HFF-Myc (cell line): Measurements from ENCODE around the gene DLGAP1.
A peak's percentile ranks its signal among the peaks of the same experiment; 100 is the strongest.

Experiments used
- DNase-seq: peaks from one replicate; pipeline ENCODE4 v3.0.0-alpha.2; 2011; ENCODE audit warnings: low read depth; ENCODE audit errors: extremely low read depth
- H3K4me3 ChIP-seq: replicated peaks from 2 replicates; pipeline ENCODE4 v1.5.1; 2011; ENCODE audit warnings: low read depth, mild to moderate bottlenecking, control low read depth, low read length
- TF ChIP-seq, protein P1 (sequence below): IDR thresholded peaks from 2 replicates; pipeline ENCODE4 v1.5.1; 2012; ENCODE audit warnings: mild to moderate bottlenecking, low read depth, low read length, control low read depth; ENCODE audit errors: missing control alignments

The DLGAP1 gene

DNA sequence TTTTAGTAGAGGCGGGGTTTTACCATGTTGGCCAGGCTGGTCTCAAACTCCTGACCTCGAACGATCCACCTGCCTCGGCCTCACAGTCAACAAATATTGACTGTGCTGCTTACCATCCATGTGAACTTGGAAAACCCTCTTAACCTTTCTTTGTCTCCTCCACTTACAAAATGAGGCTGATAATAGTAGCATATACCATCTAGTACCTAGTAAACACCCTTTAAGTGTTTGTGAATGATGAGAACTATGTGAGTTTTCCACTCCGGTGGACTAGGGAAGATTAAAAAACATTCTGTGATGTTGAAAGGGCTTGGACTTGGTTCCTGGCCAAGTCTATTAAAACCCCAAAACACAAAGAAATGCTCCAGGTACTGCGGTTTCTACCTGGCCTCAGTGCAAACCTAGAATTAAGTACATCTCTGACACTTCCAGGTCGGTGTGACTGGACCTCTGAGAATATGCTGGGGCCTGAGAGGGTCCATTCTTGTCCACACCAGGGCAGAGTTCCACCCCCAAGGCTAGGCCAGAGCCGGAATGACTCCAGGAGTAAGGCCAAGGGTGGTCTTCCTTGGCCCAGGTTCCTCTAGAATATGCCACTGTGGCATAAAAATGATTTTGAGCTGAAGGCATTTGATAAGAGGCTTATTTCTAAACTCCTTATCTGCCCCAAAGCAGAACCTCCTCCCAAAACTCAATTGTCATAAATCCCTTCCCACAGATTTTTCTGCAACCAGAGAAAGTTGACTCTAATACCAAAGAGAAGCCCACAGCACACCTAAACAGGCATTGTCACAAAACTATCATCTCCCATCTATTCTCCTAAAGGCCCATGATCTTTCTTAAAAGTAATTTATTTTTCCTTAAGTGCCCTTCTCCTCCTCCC, 787.6 kb downstream of the DLGAP1 start:
- no peak for DNase-seq
- TF ChIP-seq, protein P1, sequence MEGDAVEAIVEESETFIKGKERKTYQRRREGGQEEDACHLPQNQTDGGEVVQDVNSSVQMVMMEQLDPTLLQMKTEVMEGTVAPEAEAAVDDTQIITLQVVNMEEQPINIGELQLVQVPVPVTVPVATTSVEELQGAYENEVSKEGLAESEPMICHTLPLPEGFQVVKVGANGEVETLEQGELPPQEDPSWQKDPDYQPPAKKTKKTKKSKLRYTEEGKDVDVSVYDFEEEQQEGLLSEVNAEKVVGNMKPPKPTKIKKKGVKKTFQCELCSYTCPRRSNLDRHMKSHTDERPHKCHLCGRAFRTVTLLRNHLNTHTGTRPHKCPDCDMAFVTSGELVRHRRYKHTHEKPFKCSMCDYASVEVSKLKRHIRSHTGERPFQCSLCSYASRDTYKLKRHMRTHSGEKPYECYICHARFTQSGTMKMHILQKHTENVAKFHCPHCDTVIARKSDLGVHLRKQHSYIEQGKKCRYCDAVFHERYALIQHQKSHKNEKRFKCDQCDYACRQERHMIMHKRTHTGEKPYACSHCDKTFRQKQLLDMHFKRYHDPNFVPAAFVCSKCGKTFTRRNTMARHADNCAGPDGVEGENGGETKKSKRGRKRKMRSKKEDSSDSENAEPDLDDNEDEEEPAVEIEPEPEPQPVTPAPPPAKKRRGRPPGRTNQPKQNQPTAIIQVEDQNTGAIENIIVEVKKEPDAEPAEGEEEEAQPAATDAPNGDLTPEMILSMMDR = no peak
- no peak overlapping the region for H3K4me3 ChIP-seq

DNA sequence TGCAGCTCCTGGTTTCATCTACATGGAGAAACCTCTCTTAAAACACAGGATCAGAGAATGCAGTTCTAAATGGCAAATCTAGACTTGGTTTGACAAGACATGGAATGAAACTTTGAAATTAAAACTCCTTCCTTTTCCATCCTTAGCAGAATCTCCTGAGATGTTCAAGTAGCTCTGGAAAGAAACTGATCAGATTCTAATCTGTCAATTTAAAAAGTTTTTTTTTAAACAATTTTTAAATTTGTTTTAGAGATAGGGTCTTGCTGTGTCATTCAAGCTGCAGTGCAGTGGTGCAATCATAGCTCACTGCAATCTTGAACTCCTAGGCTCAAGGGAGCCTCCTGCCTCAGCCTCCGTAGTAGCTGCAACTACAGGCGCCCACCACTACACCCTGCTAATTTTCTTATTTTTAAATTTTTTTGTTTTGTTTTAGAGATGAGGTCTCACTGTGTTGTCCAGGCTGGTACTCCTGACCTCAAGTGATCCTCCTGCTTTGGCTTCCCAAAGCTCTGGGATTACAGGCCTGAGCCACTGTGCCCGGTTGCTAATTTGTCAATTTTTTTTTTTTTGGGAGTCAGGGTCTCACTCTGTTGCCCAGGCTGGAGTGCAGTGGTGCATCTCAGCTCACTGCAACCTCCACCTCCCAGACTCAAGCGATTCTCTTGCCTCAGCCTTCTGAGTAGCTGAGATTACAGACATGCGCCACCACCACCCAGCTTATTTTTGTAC, 788.4 kb downstream of the DLGAP1 start:
- no peak for DNase-seq
- TF ChIP-seq, protein P1 = no peak
- H3K4me3 ChIP-seq = no peak overlapping the region

DNA sequence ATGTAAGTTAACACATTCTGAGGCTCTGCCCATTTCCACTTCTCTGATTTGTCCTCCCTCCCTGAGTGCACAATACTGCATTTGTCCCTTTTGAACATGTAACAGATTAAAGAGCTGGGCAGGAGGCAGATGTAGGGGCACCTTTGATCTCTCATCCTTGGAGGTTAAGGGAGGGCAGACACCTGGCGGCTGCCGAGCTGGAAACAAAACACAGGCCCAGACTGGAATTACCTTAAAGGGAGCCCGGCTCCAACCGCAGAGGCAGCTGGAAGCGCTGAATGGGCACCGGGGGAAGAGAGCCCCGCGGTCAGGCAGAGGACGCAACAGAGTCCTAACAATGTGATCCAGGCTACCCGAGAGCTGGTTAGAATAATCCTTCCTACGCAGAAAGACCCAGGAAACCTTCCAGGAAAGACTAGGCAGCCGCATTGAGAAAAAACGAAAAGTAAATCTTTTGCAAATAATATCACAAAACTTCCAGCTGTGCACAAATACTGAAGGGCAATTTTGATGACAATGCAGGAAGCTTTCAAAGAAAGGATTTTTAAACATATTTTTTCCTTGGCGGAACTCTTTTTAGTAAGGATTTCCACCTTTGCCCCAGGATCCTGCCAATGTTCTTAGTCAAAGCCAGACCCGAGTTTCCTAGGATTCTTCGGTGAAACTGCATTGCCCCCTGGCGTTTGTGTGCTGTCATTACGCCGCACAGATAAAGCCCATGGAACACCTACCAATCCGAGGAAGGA, 789.2 kb downstream of the DLGAP1 start:
- TF ChIP-seq, protein P1 = peak; percentile 94
- H3K4me3 ChIP-seq = no peak overlapping the region
- DNase-seq = peak; percentile 76

DNA sequence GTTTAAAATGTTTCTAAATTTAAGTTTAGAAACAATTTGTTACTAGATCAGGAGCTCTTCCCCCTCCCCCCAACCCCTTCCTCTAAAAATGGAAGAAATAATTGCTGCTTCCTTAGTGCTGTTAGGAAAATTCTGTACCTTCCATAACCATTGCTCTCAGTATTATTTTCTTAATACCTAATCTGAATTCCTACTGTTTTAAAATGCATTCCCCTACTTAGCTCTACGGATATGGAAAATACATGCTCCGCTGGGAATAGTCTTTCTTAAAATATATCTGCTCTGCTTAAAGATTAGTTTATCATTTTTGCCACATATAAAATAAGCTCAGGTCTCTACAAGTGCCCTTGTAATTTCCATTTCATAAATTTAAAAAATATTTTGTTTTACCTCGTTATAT, 789.9 kb downstream of the DLGAP1 start:
- no peak overlapping the region for H3K4me3 ChIP-seq
- DNase-seq = no peak
- TF ChIP-seq, protein P1 = no peak

DNA sequence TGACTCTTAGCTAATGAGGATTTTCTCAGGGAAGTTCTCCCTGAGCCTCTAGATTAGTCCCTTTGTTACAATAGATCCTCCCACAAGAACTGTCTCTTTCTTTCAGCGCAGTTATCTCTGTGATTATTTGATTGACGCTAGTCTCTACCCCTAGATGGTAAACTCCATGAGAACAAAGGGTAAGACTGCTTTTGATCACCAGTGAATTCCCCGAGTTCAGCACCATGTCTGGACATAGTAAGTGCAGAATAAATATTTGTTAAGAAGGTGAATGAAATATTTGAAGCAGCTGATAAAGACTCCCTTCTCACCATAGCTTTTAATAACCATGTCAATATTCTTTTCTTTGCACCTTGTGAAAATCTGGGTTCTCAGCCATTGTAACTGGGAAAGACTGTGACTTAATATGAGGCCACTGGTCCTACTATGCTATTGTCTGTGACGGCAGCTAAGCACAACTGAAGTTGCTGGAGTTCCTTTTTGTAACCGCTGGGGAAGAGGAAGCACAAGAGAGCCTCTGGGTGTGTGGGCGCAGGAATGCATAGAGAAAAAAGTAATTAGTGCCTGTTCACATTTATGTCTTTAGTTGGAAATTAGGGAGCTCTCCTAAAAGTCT, 790.4 kb downstream of the DLGAP1 start:
- TF ChIP-seq, protein P1 = no peak
- no peak for DNase-seq
- H3K4me3 ChIP-seq = no peak overlapping the region

DNA sequence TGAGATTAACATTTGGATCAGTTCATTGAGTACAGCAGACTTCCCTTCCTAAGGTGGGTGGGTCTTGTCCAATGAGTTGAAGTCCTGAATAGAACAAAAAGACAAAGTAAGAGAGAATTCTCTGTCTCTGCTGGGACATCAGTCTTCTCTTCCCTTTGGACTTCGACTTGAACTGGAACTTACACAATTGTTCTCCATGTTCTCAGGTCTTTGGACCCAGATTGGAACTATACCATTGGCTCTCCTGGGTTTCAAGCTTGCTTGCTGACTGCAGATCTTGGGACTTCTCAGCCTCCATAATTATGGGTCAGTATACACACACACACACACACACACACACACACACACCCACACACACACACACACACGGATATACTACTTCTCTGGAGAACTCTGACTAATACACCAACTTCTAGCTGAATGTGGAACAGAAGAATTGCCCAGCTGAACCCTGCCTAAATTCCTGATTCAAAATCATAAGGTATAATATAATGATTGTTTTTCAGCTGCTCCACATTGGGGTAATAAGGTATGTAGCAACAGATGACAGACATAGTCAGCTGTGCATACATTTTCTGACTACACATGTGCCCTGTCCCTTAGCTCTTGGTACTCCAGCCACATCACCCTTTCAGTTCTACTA, 791.1 kb downstream of the DLGAP1 start:
- TF ChIP-seq, protein P1 = no peak
- no peak overlapping the region for H3K4me3 ChIP-seq
- DNase-seq = no peak
